HCT116 (cell line): Measurements from ENCODE around the gene CDC42EP4. TPM values are rescaled to one million over a fixed set of nuclear protein-coding genes. Genes with fewer than 3 reads are reported as not detected.

Source experiments
- ATAC-seq: fragments of 200-7000 bp; cut with Tn5 transposase; 2 replicates; pipeline ENCODE4 v1.9.1; 2020; ENCODE audit warnings: mild to moderate bottlenecking, moderate library complexity
- BruUV-seq: library from RNA; stranded (reverse); fragments of 400-500 nt; replicated peaks from 2 replicates; lab custom pipeline; 2021; lab: Mats Ljungman, UMichigan
- CTCF ChIA-PET: fragments of 300-600 bp; sonication (Branson Sonifier 250); formaldehyde crosslinking; loops from one replicate; lab custom pipeline; 2021; ENCODE audit warnings: antibody characterized with exemption; lab: Charles Lee
- POLR2A ChIA-PET: fragments of 300-600, 350-600 bp; sonication (Branson Sonifier 250); formaldehyde crosslinking; loops from one replicate; lab custom pipeline; 2021; ENCODE audit warnings: antibody characterized with exemption; lab: Charles Lee
- RAD21 ChIA-PET, 2 experiments: fragments of 300-600 bp; sonication (Branson Sonifier 250); formaldehyde crosslinking; loops; one replicate each; lab custom pipeline; 2023; ENCODE audit warnings: low total read pairs in 2 of 2; ENCODE audit not compliant: uncharacterized antibody in 2 of 2, unreplicated experiment in 2 of 2, low non-redundant PET in 1 of 2; lab: Charles Lee
- DNase-seq: peaks from one replicate; pipeline ENCODE4 v3.0.0-alpha.2; 2010; ENCODE audit warnings: low read depth, low spot score
- H2AFZ ChIP-seq: fragments of 200-600 bp; shearing (Covaris generic), sonication (generic); 2 replicates; pipeline ENCODE4 v1.6.1; 2017; ENCODE audit warnings: low read depth, mixed run types, mixed read lengths, antibody characterized with exemption, low read length; ENCODE audit not compliant: poor library complexity, severe bottlenecking
- H3K27ac ChIP-seq: 2 replicates; pipeline ENCODE4 v1.5.1; 2012; ENCODE audit warnings: low read depth, low read length
- H3K27me3 ChIP-seq: fragments of 200-600 bp; sonication (generic); 2 replicates; pipeline ENCODE4 v1.6.1; 2016; ENCODE audit warnings: mixed run types, low read length, mixed read lengths; ENCODE audit not compliant: insufficient read depth
- H3K36me3 ChIP-seq, 2 experiments: fragments of 200-500 bp in 1 of 2; fragments of 200-600 bp in 1 of 2; sonication (Bioruptor generic) in 1 of 2; sonication (generic) in 1 of 2; 2 replicates each; pipeline versions ENCODE4 v1.5.1 to v1.6.1; 2014 to 2016; ENCODE audit warnings: low read length in 2 of 2, inconsistent platforms in 1 of 2, mixed read lengths in 1 of 2, mixed run types in 1 of 2; ENCODE audit not compliant: insufficient read depth in 2 of 2, control insufficient read depth in 1 of 2
- H3K4me1 ChIP-seq, 2 experiments: fragments of 200-600 bp in 1 of 2; sonication (generic) in 1 of 2; 2 replicates each; pipeline versions ENCODE4 v1.5.1 to v1.6.1; 2012 to 2017; ENCODE audit warnings: low read length in 2 of 2, inconsistent platforms in 1 of 2, mild to moderate bottlenecking in 1 of 2, mixed read lengths in 1 of 2, mixed run types in 1 of 2, moderate library complexity in 1 of 2; ENCODE audit not compliant: insufficient read depth in 2 of 2, control insufficient read depth in 1 of 2
- H3K4me2 ChIP-seq: fragments of 200-600 bp; sonication (generic); 2 replicates; pipeline ENCODE4 v1.6.1; 2017; ENCODE audit warnings: mixed run types, low read length, mixed read lengths
- H3K4me3 ChIP-seq, 2 experiments: fragments of 200-600 bp in 1 of 2; sonication (generic) in 1 of 2; replicated peaks in 1 of 2; 2 replicates each; pipeline ENCODE4 v1.5.1; 2011 to 2016; ENCODE audit warnings: low read length in 2 of 2, control low read depth in 1 of 2, low read depth in 1 of 2, mild to moderate bottlenecking in 1 of 2, mixed read lengths in 1 of 2, mixed run types in 1 of 2
- H3K79me2 ChIP-seq: fragments of 200-600 bp; sonication (generic); 2 replicates; pipeline ENCODE4 v1.6.1; 2017; ENCODE audit warnings: mild to moderate bottlenecking, mixed run types, low read length, moderate library complexity, mixed read lengths; ENCODE audit not compliant: insufficient read depth
- H3K9ac ChIP-seq: fragments of 200-600 bp; sonication (generic); 2 replicates; pipeline ENCODE4 v1.6.1; 2016; ENCODE audit warnings: low read length, mixed read lengths
- H3K9me2 ChIP-seq: fragments of 200-600 bp; sonication (generic), shearing (Covaris generic); 2 replicates; pipeline ENCODE4 v1.6.1; 2017; ENCODE audit warnings: mixed run types, mild to moderate bottlenecking, moderate library complexity; ENCODE audit not compliant: insufficient read depth
- H3K9me3 ChIP-seq, 2 experiments: fragments of 200-500 bp in 1 of 2; fragments of 200-600 bp in 1 of 2; sonication (Bioruptor generic) in 1 of 2; sonication (generic) in 1 of 2; 2 replicates each; pipeline ENCODE4 v1.6.1; 2014 to 2017; ENCODE audit warnings: low read length in 2 of 2, mixed read lengths in 2 of 2, inconsistent platforms in 1 of 2, low read depth in 1 of 2, mild to moderate bottlenecking in 1 of 2, mixed run types in 1 of 2, moderate library complexity in 1 of 2; ENCODE audit not compliant: control insufficient read depth in 1 of 2, insufficient read depth in 1 of 2
- H4K20me1 ChIP-seq: fragments of 200-600 bp; sonication (generic), shearing (Covaris generic); 2 replicates; pipeline ENCODE4 v1.6.1; 2017; ENCODE audit warnings: mixed run types, mild to moderate bottlenecking, moderate library complexity; ENCODE audit not compliant: insufficient read depth
- EGR1 ChIP-seq: IDR thresholded peaks from 2 replicates; pipeline ENCODE4 v1.6.1; 2012; ENCODE audit warnings: low read depth
- ELF1 ChIP-seq: IDR thresholded peaks from 2 replicates; pipeline ENCODE4 v1.6.1; 2012; ENCODE audit warnings: low read depth, borderline replicate concordance
- EZH2phosphoT487 ChIP-seq: fragments of 200-600 bp; IDR thresholded peaks from 2 replicates; pipeline ENCODE4 v1.6.1; 2018; ENCODE audit warnings: antibody characterized with exemption, borderline replicate concordance
- JUND ChIP-seq: IDR thresholded peaks from 2 replicates; pipeline ENCODE4 v1.6.1; 2012
- POLR2A ChIP-seq: IDR thresholded peaks from 2 replicates; pipeline ENCODE4 v1.7.0; 2011; ENCODE audit warnings: borderline replicate concordance; ENCODE audit not compliant: insufficient read depth, insufficient read length; ENCODE audit errors: extremely low read depth
- POLR2AphosphoS5 ChIP-seq: IDR thresholded peaks from 2 replicates; pipeline ENCODE4 v1.6.1; 2011; ENCODE audit warnings: mild to moderate bottlenecking, low read depth, low read length, moderate library complexity
- TCF7L2 ChIP-seq: IDR thresholded peaks from 2 replicates; pipeline ENCODE4 v1.7.0; 2011; ENCODE audit warnings: borderline replicate concordance, inconsistent platforms; ENCODE audit not compliant: insufficient read depth, insufficient read length; ENCODE audit errors: extremely low read depth
- intact Hi-C: fragments of 100-400 bp; cut with micrococcal nuclease; formaldehyde crosslinking; loops from 2 replicates; pipeline ENCODE4 v1.10.0; 2022
- total RNA-seq: library from RNA; stranded (reverse); gene quantifications from one replicate; pipeline ENCODE4 v1.2.1, GENCODE V29; 2021; ENCODE audit not compliant: unreplicated experiment
- TF ChIP-seq, protein P1 (sequence below): IDR thresholded peaks from 2 replicates; pipeline ENCODE4 v1.6.1; 2012
- TF ChIP-seq, protein P2 (sequence below), 3 experiments: fragments of 200-600 bp in 1 of 3; sonication (generic) in 1 of 3; IDR thresholded peaks in 2 of 3; conservative IDR thresholded peaks in 1 of 3; 2 replicates each; pipeline ENCODE4 v1.5.1; 2012 to 2017; ENCODE audit warnings: low read depth in 2 of 3, low read length in 2 of 3, antibody characterized with exemption in 1 of 3, borderline replicate concordance in 1 of 3, control low read depth in 1 of 3, mild to moderate bottlenecking in 1 of 3, mixed read lengths in 1 of 3, mixed run types in 1 of 3, moderate library complexity in 1 of 3; ENCODE audit not compliant: insufficient read depth in 1 of 3

The CDC42EP4 gene
- total RNA-seq, 1 experiment from 2014 or later = 54.9 TPM

DNA sequence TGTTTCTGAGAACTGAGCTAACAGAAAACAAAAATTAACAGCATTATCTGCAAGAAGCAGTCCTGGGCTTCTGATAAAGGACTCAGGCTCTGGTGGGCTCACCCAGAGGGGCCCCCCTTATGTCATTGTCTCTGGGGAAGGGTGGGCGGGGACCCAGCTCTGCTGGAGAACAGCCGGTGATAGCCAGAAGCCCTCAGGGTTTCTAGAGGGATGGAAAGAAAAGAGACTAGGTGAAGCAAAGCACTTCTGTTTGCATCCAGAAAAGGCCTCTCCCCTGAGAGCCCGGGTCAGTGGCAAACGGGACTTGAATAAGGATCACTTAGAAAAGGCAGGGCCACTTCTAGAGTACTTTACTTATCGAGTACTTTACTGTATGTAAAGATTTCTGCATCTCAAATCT lies 7.0 kb upstream of the CDC42EP4 start:
- no peaks in the 10 kb centered on the region for H3K79me2 ChIP-seq
- ChIA-PET CTCF (interaction anchor here (1.6 to 2.1 kb wide), 2 partner anchors 8 to 51 kb away, joined by 5 to 6 read pairs; no protein-coding TSS in a partner anchor), POLR2A (interaction anchor here (0.8 kb wide), 1 partner anchor 10 kb away, joined by 3 read pairs; no protein-coding TSS in a partner anchor), RAD21 (no interaction called here)
- H4K20me1 ChIP-seq = no peaks in the 10 kb centered on the region
- peaks cover 0 to 8% of the 10 kb centered on the region in 2 experiments; a peak in 1 of 4 replicates for H3K4me1 ChIP-seq
- no peak overlapping the region for H3K4me2 ChIP-seq
- H2AFZ ChIP-seq = no peak overlapping the region
- no peaks in the 10 kb centered on the region for H3K27me3 ChIP-seq
- ATAC-seq (no peak), DNase-seq (no peak)
- no peak for TF ChIP-seq POLR2A
- TF ChIP-seq, protein P1, sequence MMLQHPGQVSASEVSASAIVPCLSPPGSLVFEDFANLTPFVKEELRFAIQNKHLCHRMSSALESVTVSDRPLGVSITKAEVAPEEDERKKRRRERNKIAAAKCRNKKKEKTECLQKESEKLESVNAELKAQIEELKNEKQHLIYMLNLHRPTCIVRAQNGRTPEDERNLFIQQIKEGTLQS = no peak
- TF ChIP-seq, protein P2, sequence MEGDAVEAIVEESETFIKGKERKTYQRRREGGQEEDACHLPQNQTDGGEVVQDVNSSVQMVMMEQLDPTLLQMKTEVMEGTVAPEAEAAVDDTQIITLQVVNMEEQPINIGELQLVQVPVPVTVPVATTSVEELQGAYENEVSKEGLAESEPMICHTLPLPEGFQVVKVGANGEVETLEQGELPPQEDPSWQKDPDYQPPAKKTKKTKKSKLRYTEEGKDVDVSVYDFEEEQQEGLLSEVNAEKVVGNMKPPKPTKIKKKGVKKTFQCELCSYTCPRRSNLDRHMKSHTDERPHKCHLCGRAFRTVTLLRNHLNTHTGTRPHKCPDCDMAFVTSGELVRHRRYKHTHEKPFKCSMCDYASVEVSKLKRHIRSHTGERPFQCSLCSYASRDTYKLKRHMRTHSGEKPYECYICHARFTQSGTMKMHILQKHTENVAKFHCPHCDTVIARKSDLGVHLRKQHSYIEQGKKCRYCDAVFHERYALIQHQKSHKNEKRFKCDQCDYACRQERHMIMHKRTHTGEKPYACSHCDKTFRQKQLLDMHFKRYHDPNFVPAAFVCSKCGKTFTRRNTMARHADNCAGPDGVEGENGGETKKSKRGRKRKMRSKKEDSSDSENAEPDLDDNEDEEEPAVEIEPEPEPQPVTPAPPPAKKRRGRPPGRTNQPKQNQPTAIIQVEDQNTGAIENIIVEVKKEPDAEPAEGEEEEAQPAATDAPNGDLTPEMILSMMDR (IDR thresholded peaks at IDR 0.05 in 2 of 3, conservative IDR thresholded peaks at IDR 0.05 in 1 of 3; ENCODE audit: borderline replicate concordance in 1 of 3, insufficient read depth in 1 of 3, low read depth in 2 of 3, low read length in 2 of 3) = no peak
- no peak for TF ChIP-seq EGR1
- no peak for TF ChIP-seq EZH2phosphoT487
- TF ChIP-seq JUND = no peak
- TF ChIP-seq POLR2AphosphoS5 = no peak
- no peak for TF ChIP-seq TCF7L2
- TF ChIP-seq ELF1 = no peak
- H3K9me2 ChIP-seq = no peaks in the 10 kb centered on the region
- H3K4me3 ChIP-seq = no peak overlapping the region
- no peaks in the 10 kb centered on the region for H3K36me3 ChIP-seq
- no peaks in the 10 kb centered on the region for H3K9me3 ChIP-seq
- no TSS peak for BruUV-seq
- no peak overlapping the region for H3K27ac ChIP-seq
- no peak overlapping the region for H3K9ac ChIP-seq
- intact Hi-C loops = no loop called here
